K562 (cell line): ENCODE measurements around the gene ADIG. TPM values are rescaled to one million over a fixed set of nuclear protein-coding genes. Genes with fewer than 3 reads are reported as not detected.

Source experiments
- CBX2 ChIP-seq: fragments of 200-600 bp; sonication (generic); IDR thresholded peaks from one replicate; pipeline ENCODE4 v1.6.1; 2012; ENCODE audit warnings: mild to moderate bottlenecking, low read length, inconsistent platforms; ENCODE audit not compliant: insufficient read depth, poor library complexity, severe bottlenecking
- CCNT2 ChIP-seq: IDR thresholded peaks from 2 replicates; pipeline ENCODE4 v1.6.1; 2011; ENCODE audit warnings: borderline replicate concordance, low read depth, mild to moderate bottlenecking, moderate library complexity, mixed read lengths, low read length; ENCODE audit not compliant: insufficient read length; ENCODE audit errors: extremely low read depth
- EWSR1 ChIP-seq: fragments of 450-650 bp; IDR thresholded peaks from 2 replicates; pipeline ENCODE4 v1.6.1; 2018; ENCODE audit warnings: borderline replicate concordance, mild to moderate bottlenecking, low read depth, moderate library complexity; ENCODE audit not compliant: partially characterized antibody
- JUND ChIP-seq, 2 experiments: IDR thresholded peaks; 2 replicates in 1 of 2; 3 replicates in 1 of 2; pipeline ENCODE4 v1.6.1; 2011; ENCODE audit warnings: borderline replicate concordance in 2 of 2, low read depth in 2 of 2, low read length in 2 of 2, improper control_type of control experiment in 1 of 2, missing biosample characterization in 1 of 2, missing genetic modification characterization in 1 of 2, missing genetic modification reagents in 1 of 2
- KAT7 ChIP-seq: sonication (generic); formaldehyde crosslinking; IDR thresholded peaks from 2 replicates; pipeline ENCODE4 v1.8.0; 2022; ENCODE audit warnings: missing genetic modification reagents, mild to moderate bottlenecking, borderline replicate concordance
- MBD2 ChIP-seq: sonication (generic); IDR thresholded peaks from 2 replicates; pipeline ENCODE4 v1.6.1; 2016; ENCODE audit warnings: low read depth, borderline replicate concordance
- MYNN ChIP-seq, 2 experiments: sonication (generic); formaldehyde crosslinking in 1 of 2; IDR thresholded peaks; 2 replicates each; pipeline versions ENCODE4 v1.5.0 to v1.6.1; 2016 to 2020; ENCODE audit warnings: antibody characterized with exemption in 1 of 2, missing genetic modification reagents in 1 of 2
- NFRKB ChIP-seq: fragments of 450-650 bp; IDR thresholded peaks from 2 replicates; pipeline ENCODE4 v1.6.1; 2016; ENCODE audit warnings: low read depth
- POLR2H ChIP-seq: IDR thresholded peaks from 2 replicates; pipeline ENCODE4 v1.6.1; 2016; ENCODE audit warnings: missing genetic modification characterization, low read depth, mild to moderate bottlenecking, control low read depth, missing compliant biosample characterization, moderate library complexity
- SMC3 ChIP-seq: conservative IDR thresholded peaks from 2 replicates; pipeline ENCODE4 v1.6.1; 2011; ENCODE audit warnings: low read depth, low read length, improper control_type of control experiment; ENCODE audit not compliant: insufficient read depth
- TCF3 ChIP-seq: sonication (generic); formaldehyde crosslinking; IDR thresholded peaks from 2 replicates; pipeline ENCODE4 v1.4.0; 2020; ENCODE audit warnings: mild to moderate bottlenecking, missing genetic modification reagents
- U2AF1 ChIP-seq: fragments of 200-400 bp; formaldehyde crosslinking; optimal IDR thresholded peaks from 2 replicates; pipeline ENCODE3; 2017; ENCODE audit warnings: mild to moderate bottlenecking, low read depth, low read length, moderate library complexity
- polyA plus RNA-seq, 8 experiments: library from polyadenylated mRNA; depleted of rRNA in 4 of 8; stranded (reverse) in 5 of 8; unstranded in 3 of 8; fragments of >200 nt; fragmentation: Nextera tagmentation in 2 of 8; fragmentation: Illumina TruSeq in 1 of 8; extraction: Ambion mirVana in 2 of 8; extraction: Trizol in 1 of 8; gene quantifications; 2 replicates each; pipeline versions ENCODE4 v1.2.1 to v1.2.3, GENCODE V29; 2011 to 2014; ENCODE audit warnings: inconsistent platforms in 1 of 8, missing spikeins in 1 of 8
- total RNA-seq, 7 experiments: library from RNA; depleted of rRNA in 6 of 7; stranded (reverse); fragments of >200 nt in 6 of 7; fragmentation: Illumina TruSeq in 2 of 7; extraction: Trizol in 2 of 7; gene quantifications; 2 replicates each; pipeline versions ENCODE4 v1.2.1 to v1.2.3, GENCODE V29; 2011 to 2021; ENCODE audit warnings: low replicate concordance in 1 of 7
- TF ChIP-seq, protein P1 (sequence below): fragments of 450-650 bp; formaldehyde crosslinking; IDR thresholded peaks from 2 replicates; pipeline ENCODE4 v1.4.0; 2020; ENCODE audit warnings: mild to moderate bottlenecking, mixed read lengths
- TF ChIP-seq, protein P2 (sequence below): fragments of 450-650 bp; IDR thresholded peaks from 2 replicates; pipeline ENCODE4 v1.6.1; 2017; ENCODE audit warnings: antibody characterized with exemption, mild to moderate bottlenecking
- TF ChIP-seq, protein P3 (sequence below): fragments of 250-450 bp; sonication (Bioruptor Pico); IDR thresholded peaks from 2 replicates; pipeline ENCODE4 v1.5.0; 2022; ENCODE audit warnings: mild to moderate bottlenecking
- TF ChIP-seq, protein P4 (sequence below): fragments of 450-650 bp; IDR thresholded peaks from 2 replicates; pipeline ENCODE4 v1.7.0; 2016; ENCODE audit warnings: borderline replicate concordance

ADIG gene
- total and polyA plus RNA-seq, 9 of the 15 experiments (the other 6 are each of a cell fraction or from before 2014, with no cell fraction given) = not detected

DNA sequence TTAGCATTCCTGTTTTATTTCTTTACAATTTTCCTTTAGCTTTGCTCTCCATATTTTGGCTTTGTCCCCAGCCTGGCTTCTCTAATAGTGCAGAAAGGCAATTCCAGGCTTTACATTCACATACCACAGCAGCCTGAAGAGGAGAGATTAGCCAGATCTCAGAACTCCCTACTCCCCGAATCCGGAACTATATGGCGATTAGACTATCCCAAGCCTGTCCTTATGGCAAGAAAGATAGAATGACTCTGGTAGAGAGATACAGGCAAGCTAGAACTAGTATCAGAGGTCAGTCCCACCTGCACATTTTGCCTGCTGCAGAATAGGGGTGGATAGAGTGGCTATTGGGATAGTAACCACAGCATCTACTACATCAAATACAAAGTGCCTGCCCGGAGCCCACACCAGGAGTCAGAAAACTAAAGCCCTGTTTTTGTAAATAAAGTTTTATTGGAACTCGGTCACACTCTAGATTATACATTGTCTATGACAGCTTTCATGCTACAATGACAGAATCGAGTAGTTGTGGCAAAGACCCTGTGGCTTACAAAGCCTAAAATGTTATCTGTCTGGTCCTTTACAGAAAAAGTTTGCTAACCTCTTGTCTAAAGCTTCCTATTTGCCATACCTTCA lies 17.1 kb upstream of the ADIG start (continued):
- TF ChIP-seq, protein P1, sequence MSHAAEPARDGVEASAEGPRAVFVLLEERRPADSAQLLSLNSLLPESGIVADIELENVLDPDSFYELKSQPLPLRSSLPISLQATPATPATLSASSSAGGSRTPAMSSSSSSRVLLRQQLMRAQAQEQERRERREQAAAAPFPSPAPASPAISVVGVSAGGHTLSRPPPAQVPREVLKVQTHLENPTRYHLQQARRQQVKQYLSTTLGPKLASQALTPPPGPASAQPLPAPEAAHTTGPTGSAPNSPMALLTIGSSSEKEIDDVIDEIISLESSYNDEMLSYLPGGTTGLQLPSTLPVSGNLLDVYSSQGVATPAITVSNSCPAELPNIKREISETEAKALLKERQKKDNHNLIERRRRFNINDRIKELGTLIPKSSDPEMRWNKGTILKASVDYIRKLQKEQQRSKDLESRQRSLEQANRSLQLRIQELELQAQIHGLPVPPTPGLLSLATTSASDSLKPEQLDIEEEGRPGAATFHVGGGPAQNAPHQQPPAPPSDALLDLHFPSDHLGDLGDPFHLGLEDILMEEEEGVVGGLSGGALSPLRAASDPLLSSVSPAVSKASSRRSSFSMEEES = no peak
- TF ChIP-seq CCNT2 (peak; percentile 59), JUND (IDR thresholded peaks at IDR 0.05; ENCODE audit: borderline replicate concordance, low read depth, low read length) (no peak), JUND (tag; IDR thresholded peaks at IDR 0.05; ENCODE audit: borderline replicate concordance, low read depth, low read length) (0 out of 3 replicates have a peak, but pooled peaks have one; percentile 9), KAT7 (CRISPR knock-in tag) (no peak), CBX2 (no peak), SMC3 (no peak), U2AF1 (no peak), MBD2 (0 out of 2 replicates have a peak, but pooled peaks have one; percentile 30), MYNN (IDR thresholded peaks at IDR 0.05) (no peak), MYNN (CRISPR knock-in tag; IDR thresholded peaks at IDR 0.05) (no peak), NFRKB (no peak), EWSR1 (no peak), POLR2H (tag) (no peak), TCF3 (peak; percentile 97)
- TF ChIP-seq, protein P2, sequence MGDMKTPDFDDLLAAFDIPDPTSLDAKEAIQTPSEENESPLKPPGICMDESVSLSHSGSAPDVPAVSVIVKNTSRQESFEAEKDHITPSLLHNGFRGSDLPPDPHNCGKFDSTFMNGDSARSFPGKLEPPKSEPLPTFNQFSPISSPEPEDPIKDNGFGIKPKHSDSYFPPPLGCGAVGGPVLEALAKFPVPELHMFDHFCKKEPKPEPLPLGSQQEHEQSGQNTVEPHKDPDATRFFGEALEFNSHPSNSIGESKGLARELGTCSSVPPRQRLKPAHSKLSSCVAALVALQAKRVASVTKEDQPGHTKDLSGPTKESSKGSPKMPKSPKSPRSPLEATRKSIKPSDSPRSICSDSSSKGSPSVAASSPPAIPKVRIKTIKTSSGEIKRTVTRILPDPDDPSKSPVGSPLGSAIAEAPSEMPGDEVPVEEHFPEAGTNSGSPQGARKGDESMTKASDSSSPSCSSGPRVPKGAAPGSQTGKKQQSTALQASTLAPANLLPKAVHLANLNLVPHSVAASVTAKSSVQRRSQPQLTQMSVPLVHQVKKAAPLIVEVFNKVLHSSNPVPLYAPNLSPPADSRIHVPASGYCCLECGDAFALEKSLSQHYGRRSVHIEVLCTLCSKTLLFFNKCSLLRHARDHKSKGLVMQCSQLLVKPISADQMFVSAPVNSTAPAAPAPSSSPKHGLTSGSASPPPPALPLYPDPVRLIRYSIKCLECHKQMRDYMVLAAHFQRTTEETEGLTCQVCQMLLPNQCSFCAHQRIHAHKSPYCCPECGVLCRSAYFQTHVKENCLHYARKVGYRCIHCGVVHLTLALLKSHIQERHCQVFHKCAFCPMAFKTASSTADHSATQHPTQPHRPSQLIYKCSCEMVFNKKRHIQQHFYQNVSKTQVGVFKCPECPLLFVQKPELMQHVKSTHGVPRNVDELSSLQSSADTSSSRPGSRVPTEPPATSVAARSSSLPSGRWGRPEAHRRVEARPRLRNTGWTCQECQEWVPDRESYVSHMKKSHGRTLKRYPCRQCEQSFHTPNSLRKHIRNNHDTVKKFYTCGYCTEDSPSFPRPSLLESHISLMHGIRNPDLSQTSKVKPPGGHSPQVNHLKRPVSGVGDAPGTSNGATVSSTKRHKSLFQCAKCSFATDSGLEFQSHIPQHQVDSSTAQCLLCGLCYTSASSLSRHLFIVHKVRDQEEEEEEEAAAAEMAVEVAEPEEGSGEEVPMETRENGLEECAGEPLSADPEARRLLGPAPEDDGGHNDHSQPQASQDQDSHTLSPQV = no peak
- TF ChIP-seq, protein P3, sequence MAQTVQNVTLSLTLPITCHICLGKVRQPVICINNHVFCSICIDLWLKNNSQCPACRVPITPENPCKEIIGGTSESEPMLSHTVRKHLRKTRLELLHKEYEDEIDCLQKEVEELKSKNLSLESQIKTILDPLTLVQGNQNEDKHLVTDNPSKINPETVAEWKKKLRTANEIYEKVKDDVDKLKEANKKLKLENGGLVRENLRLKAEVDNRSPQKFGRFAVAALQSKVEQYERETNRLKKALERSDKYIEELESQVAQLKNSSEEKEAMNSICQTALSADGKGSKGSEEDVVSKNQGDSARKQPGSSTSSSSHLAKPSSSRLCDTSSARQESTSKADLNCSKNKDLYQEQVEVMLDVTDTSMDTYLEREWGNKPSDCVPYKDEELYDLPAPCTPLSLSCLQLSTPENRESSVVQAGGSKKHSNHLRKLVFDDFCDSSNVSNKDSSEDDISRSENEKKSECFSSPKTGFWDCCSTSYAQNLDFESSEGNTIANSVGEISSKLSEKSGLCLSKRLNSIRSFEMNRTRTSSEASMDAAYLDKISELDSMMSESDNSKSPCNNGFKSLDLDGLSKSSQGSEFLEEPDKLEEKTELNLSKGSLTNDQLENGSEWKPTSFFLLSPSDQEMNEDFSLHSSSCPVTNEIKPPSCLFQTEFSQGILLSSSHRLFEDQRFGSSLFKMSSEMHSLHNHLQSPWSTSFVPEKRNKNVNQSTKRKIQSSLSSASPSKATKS (CRISPR knock-in tag) = no peak
- TF ChIP-seq, protein P4, sequence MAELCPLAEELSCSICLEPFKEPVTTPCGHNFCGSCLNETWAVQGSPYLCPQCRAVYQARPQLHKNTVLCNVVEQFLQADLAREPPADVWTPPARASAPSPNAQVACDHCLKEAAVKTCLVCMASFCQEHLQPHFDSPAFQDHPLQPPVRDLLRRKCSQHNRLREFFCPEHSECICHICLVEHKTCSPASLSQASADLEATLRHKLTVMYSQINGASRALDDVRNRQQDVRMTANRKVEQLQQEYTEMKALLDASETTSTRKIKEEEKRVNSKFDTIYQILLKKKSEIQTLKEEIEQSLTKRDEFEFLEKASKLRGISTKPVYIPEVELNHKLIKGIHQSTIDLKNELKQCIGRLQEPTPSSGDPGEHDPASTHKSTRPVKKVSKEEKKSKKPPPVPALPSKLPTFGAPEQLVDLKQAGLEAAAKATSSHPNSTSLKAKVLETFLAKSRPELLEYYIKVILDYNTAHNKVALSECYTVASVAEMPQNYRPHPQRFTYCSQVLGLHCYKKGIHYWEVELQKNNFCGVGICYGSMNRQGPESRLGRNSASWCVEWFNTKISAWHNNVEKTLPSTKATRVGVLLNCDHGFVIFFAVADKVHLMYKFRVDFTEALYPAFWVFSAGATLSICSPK = no peak
